Spleen (tissue), 11 donors: ENCODE results near the gene OPCML. TPM values are rescaled to one million over a fixed set of nuclear protein-coding genes. Genes with fewer than 3 reads are reported as not detected.

Experiments used
- DNase-seq: peaks from one replicate; pipeline ENCODE4 v3.0.0-alpha.2; 2020
- H3K27ac ChIP-seq, 8 donors: fragments of 200-600 bp; sonication (generic) in 7 of 8; 1 replicate in 4 of 8; 2 replicates in 4 of 8; pipeline versions ENCODE4 v1.5.0 to v1.8.0; 2016 to 2021; ENCODE audit warnings: inconsistent platforms in 4 of 8, mild to moderate bottlenecking in 4 of 8, moderate library complexity in 1 of 8
- H3K27me3 ChIP-seq, 7 donors: fragments of 200-600 bp; sonication (generic) in 6 of 7; replicated peaks in 1 of 7; 1 replicate in 4 of 7; 2 replicates in 3 of 7; pipeline versions ENCODE4 v1.5.0 to v1.8.0; 2016 to 2021; ENCODE audit warnings: inconsistent platforms in 3 of 7, mild to moderate bottlenecking in 1 of 7
- H3K36me3 ChIP-seq, 6 donors: fragments of 200-600 bp; sonication (generic) in 5 of 6; 1 replicate in 4 of 6; 2 replicates in 2 of 6; pipeline versions ENCODE4 v1.5.0 to v1.8.0; 2016 to 2021; ENCODE audit warnings: inconsistent platforms in 2 of 6
- H3K4me1 ChIP-seq, 6 donors: fragments of 200-600 bp; sonication (generic) in 5 of 6; 1 replicate in 3 of 6; 2 replicates in 3 of 6; pipeline versions ENCODE4 v1.5.0 to v1.8.0; 2016 to 2021; ENCODE audit warnings: inconsistent platforms in 3 of 6
- H3K4me3 ChIP-seq, 8 donors: fragments of 200-600 bp; sonication (generic) in 7 of 8; 1 replicate in 4 of 8; 2 replicates in 4 of 8; pipeline versions ENCODE4 v1.5.0 to v1.8.0; 2016 to 2021; ENCODE audit warnings: inconsistent platforms in 4 of 8, mild to moderate bottlenecking in 4 of 8, moderate library complexity in 2 of 8
- H3K9me3 ChIP-seq, 8 donors: fragments of 200-600 bp; sonication (generic) in 7 of 8; 1 replicate in 4 of 8; 2 replicates in 4 of 8; pipeline versions ENCODE4 v1.5.0 to v1.8.0; 2016 to 2021; ENCODE audit warnings: inconsistent platforms in 4 of 8
- CTCF ChIP-seq, 11 experiments: fragments of 200-600 bp in 7 of 11; fragments of 450-650 bp in 4 of 11; sonication (generic) in 4 of 11; IDR thresholded peaks in 8 of 11; conservative IDR thresholded peaks in 3 of 11; 1 replicate in 7 of 11; 2 replicates in 4 of 11; pipeline versions ENCODE4 v1.4.0 to v1.8.0; 2016 to 2021; ENCODE audit warnings: antibody characterized with exemption in 11 of 11, inconsistent platforms in 4 of 11, mild to moderate bottlenecking in 1 of 11
- POLR2A ChIP-seq, 3 donors: fragments of 450-650 bp; IDR thresholded peaks; one replicate each; pipeline ENCODE4 v1.5.1; 2017; ENCODE audit warnings: antibody characterized with exemption in 3 of 3, mild to moderate bottlenecking in 1 of 3
- POLR2AphosphoS5 ChIP-seq, 3 donors: sonication (generic); formaldehyde crosslinking; IDR thresholded peaks; one replicate each; pipeline ENCODE4 v1.5.1; 2017; ENCODE audit warnings: antibody characterized with exemption in 3 of 3
- WGBS, 5 donors: extraction: QIAGEN DNeasy Blood & Tissue Kit in 3 of 5; methylation state at CpG; one replicate each; pipeline versions ENCODE4 v1.1.5 to v1.1.7; 2013 to 2018; 5-methylcytosine and 5-hydroxymethylcytosine counted together
- intact Hi-C: fragments of 100-400 bp; cut with DNase I; formaldehyde crosslinking; loops from one replicate; pipeline ENCODE4 v1.15.0; 2023; ENCODE audit warnings: low total_unique reads
- polyA plus RNA-seq, 3 donors: library from polyadenylated mRNA; stranded (reverse); fragments of 200-250 nt; gene quantifications; one replicate each; pipeline ENCODE4 v1.2.1, GENCODE V29; 2013
- total RNA-seq, 7 donors: library from RNA; depleted of rRNA in 3 of 7; stranded (reverse); fragments of >200 nt in 3 of 7; fragmentation: NEBNext Ultra II Directional in 4 of 7; extraction: Animal tissue kit (Norgen Biotek cat#: 25700) in 4 of 7; gene quantifications; one replicate each; pipeline versions ENCODE4 v1.1.0 to v1.2.1, GENCODE V29; 2016 to 2021
- donor health status: healthy with polysubstance abuse.
- donor health status: DM: no; HTN: no; CAD: no; lungs with moderate emphysema.
- donor health status: DM: no; HTN: no; CAD: no.
- donor health status: Bipolar disorder and iron deficiency.
- donor health status: healthy.
- donor health status: DM: no; HTN: no; CAD: no.
- donor health status: DM: yes; HTN: yes; CAD: no.

Gene OPCML
- total and polyA plus RNA-seq, 10 donors: 0.09 to 10.7 (median 3.1) TPM

GRCh38 chr11:132587716-132588115 is 944.6 kb downstream of the OPCML start:
- 77 to 96% (median 90%) methylated on average over 2 of the region's 2 CpGs for whole genome bisulfite sequencing, 5 donors
- no peaks in the 10 kb centered on the region for H3K27me3 ChIP-seq
- TF ChIP-seq POLR2AphosphoS5 (IDR thresholded peaks at IDR 0.05) (no peak), CTCF (IDR thresholded peaks at IDR 0.05 in 8 of 11, conservative IDR thresholded peaks at IDR 0.05 in 3 of 11) (no peak), POLR2A (IDR thresholded peaks at IDR 0.05) (no peak)
- H3K9me3 ChIP-seq: no peaks in the 10 kb centered on the region
- H3K4me3 ChIP-seq: no peak overlapping the region
- H3K27ac ChIP-seq: no peak overlapping the region
- H3K36me3 ChIP-seq: no peaks in the 10 kb centered on the region
- intact Hi-C loops: no loop called here
- peaks cover 0 to 14% (median 8%) of the 10 kb centered on the region in 6 donors for H3K4me1 ChIP-seq
- no peak for DNase-seq

GRCh38 chr11:132586801-132587200 is 945.5 kb downstream of the OPCML start:
- DNase-seq: no peak
- intact Hi-C loops: no loop called here
- no peak overlapping the region for H3K4me3 ChIP-seq
- H3K36me3 ChIP-seq: no peaks in the 10 kb centered on the region
- no peak overlapping the region for H3K27ac ChIP-seq
- TF ChIP-seq POLR2A (IDR thresholded peaks at IDR 0.05) (no peak), POLR2AphosphoS5 (IDR thresholded peaks at IDR 0.05) (no peak), CTCF (IDR thresholded peaks at IDR 0.05 in 8 of 11, conservative IDR thresholded peaks at IDR 0.05 in 3 of 11) (no peak)
- H3K9me3 ChIP-seq: no peaks in the 10 kb centered on the region
- WGBS, 5 donors: 65 to 85% (median 81%) methylated on average over 2 of the region's 2 CpGs
- H3K4me1 ChIP-seq: peaks cover 0 to 14% (median 8%) of the 10 kb centered on the region in 6 donors
- no peaks in the 10 kb centered on the region for H3K27me3 ChIP-seq

- H3K9me3 ChIP-seq: peaks cover 0 to 17% (median 2%) of the 10 kb centered on the region in 8 donors
- no peak for DNase-seq
- 83 to 90% (median 89%) methylated on average over 10 of the region's 10 CpGs for WGBS, 5 donors
- H3K4me1 ChIP-seq: no peaks in the 10 kb centered on the region
- H3K27ac ChIP-seq: no peak overlapping the region
- H3K4me3 ChIP-seq: no peak overlapping the region
- no peaks in the 10 kb centered on the region for H3K27me3 ChIP-seq
- intact Hi-C loops: no loop called here
- no peaks in the 10 kb centered on the region for H3K36me3 ChIP-seq
- no peak for TF ChIP-seq POLR2A (IDR thresholded peaks at IDR 0.05)
- no peak for TF ChIP-seq POLR2AphosphoS5 (IDR thresholded peaks at IDR 0.05)
- no peak for TF ChIP-seq CTCF (IDR thresholded peaks at IDR 0.05 in 8 of 11, conservative IDR thresholded peaks at IDR 0.05 in 3 of 11)
Measured at GRCh38 chr11:132579634-132580327, 952.5 kb downstream of the OPCML start.

GRCh38 chr11:132579136-132579535 is 953.2 kb downstream of the OPCML start:
- H3K36me3 ChIP-seq: no peaks in the 10 kb centered on the region
- no peaks in the 10 kb centered on the region for H3K4me1 ChIP-seq
- 80 to 96% (median 92%) methylated on average over 3 of the region's 3 CpGs for WGBS, 5 donors
- no peak overlapping the region for H3K4me3 ChIP-seq
- intact Hi-C loops: no loop called here
- peaks cover 0 to 17% (median 2%) of the 10 kb centered on the region in 8 donors for H3K9me3 ChIP-seq
- DNase-seq: no peak
- no peaks in the 10 kb centered on the region for H3K27me3 ChIP-seq
- TF ChIP-seq POLR2A (IDR thresholded peaks at IDR 0.05) (no peak), CTCF (IDR thresholded peaks at IDR 0.05 in 8 of 11, conservative IDR thresholded peaks at IDR 0.05 in 3 of 11) (no peak), POLR2AphosphoS5 (IDR thresholded peaks at IDR 0.05) (no peak)
- H3K27ac ChIP-seq: no peak overlapping the region
